Mucosa of descending colon (tissue), 3 donors: ENCODE results near the gene PDGFRB. TPM values are rescaled to one million over a fixed set of nuclear protein-coding genes. Genes with fewer than 3 reads are reported as not detected.

Experiments
- ATAC-seq: fragments of 200-7000 bp; cut with Tn5 transposase; one replicate; pipeline ENCODE4 v1.9.1; 2020; ENCODE audit warnings: mild to moderate bottlenecking, moderate library complexity
- DNase-seq, 3 donors: peaks; one replicate each; pipeline ENCODE4 v3.0.0-alpha.2; 2020
- H3K36me3 ChIP-seq: fragments of 200-600 bp; one replicate; pipeline ENCODE4 v1.8.0; 2021; ENCODE audit warnings: low read depth, mild to moderate bottlenecking
- H3K4me1 ChIP-seq: fragments of 200-600 bp; one replicate; pipeline ENCODE4 v1.8.0; 2021; ENCODE audit warnings: low read depth, mild to moderate bottlenecking
- H3K4me3 ChIP-seq: fragments of 200-600 bp; one replicate; pipeline ENCODE4 v1.8.0; 2021; ENCODE audit warnings: mild to moderate bottlenecking
- H3K9me3 ChIP-seq: fragments of 200-600 bp; one replicate; pipeline ENCODE4 v1.8.0; 2021; ENCODE audit warnings: mild to moderate bottlenecking
- intact Hi-C, 2 donors: fragments of 100-400 bp; cut with DNase I in 1 of 2; cut with micrococcal nuclease in 1 of 2; formaldehyde crosslinking; loops; one replicate each; pipeline versions ENCODE4 v1.11.0 to v1.11.1; 2022; cut with DNase I, micrococcal nuclease
- total RNA-seq, 3 donors: library from RNA; stranded (reverse); fragmentation: NEBNext Ultra II Directional in 2 of 3; extraction: Animal tissue kit (Norgen Biotek cat#: 25700) in 2 of 3; gene quantifications; one replicate each; pipeline versions ENCODE4 v1.2.1 to v1.2.4, GENCODE V29; 2021 to 2023
- TF ChIP-seq, protein P1 (sequence below): fragments of 200-600 bp; IDR thresholded peaks from one replicate; pipeline ENCODE4 v1.8.0; 2022; ENCODE audit warnings: antibody characterized with exemption, mild to moderate bottlenecking
- donor health status: DM: no; HTN: no; CAD: no; lungs with moderate emphysema.
- donor health status: DM: no; HTN: no; CAD: no.
- donor health status: DM: no; HTN: yes; CAD: no.

The PDGFRB gene
- total RNA-seq, 3 donors from 2014 or later, result 13.9 to 61.5 (median 27.1) TPM

DNA sequence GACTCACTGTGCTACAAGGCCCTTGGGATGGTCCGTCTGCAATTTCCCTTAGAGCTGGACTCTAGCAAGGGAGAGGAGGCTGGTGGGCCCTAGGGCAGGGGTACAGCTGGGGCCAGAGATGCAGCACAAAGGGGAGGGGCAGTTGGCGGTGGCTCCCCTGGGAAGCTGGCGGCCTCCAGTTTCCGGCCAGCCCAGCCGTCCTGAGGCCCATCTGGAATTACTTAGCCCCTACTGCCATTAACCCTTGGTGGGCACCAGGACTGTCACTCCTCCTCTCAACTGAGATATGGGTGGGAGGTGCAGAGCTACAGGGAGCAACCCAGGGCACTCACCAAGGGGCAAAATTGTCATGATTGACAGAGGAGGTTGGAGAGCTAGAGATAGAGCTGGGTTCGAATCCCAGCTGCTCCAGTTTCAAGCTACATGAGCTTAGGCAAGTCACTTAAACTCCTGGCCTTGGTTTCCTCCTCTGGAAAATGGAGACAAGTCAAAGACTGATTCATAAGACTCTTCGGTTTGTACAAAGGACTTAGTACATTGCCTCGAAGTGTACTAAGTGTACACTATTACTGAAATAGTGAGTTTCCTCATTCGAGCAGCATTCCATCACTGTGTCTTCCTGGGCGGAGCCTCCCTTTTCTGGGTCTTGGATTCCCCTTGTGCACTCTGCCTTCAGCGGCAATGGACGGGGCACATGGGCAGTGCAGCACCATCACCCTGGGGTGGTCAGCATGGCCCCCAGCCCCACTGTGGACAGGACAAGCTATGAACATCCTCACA lies 2.7 kb upstream of the PDGFRB start:
- no peak for DNase-seq
- TF ChIP-seq, protein P1, sequence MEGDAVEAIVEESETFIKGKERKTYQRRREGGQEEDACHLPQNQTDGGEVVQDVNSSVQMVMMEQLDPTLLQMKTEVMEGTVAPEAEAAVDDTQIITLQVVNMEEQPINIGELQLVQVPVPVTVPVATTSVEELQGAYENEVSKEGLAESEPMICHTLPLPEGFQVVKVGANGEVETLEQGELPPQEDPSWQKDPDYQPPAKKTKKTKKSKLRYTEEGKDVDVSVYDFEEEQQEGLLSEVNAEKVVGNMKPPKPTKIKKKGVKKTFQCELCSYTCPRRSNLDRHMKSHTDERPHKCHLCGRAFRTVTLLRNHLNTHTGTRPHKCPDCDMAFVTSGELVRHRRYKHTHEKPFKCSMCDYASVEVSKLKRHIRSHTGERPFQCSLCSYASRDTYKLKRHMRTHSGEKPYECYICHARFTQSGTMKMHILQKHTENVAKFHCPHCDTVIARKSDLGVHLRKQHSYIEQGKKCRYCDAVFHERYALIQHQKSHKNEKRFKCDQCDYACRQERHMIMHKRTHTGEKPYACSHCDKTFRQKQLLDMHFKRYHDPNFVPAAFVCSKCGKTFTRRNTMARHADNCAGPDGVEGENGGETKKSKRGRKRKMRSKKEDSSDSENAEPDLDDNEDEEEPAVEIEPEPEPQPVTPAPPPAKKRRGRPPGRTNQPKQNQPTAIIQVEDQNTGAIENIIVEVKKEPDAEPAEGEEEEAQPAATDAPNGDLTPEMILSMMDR, result no peak
- Histone ChIP-seq H3K36me3 (no peaks in the 10 kb centered on the region), H3K9me3 (no peaks in the 10 kb centered on the region), H3K4me3 (no peak overlapping the region), H3K4me1 (peaks cover 23% of the 10 kb centered on the region)
- ATAC-seq, result no peak
- intact Hi-C loops, result no loop called here

DNA sequence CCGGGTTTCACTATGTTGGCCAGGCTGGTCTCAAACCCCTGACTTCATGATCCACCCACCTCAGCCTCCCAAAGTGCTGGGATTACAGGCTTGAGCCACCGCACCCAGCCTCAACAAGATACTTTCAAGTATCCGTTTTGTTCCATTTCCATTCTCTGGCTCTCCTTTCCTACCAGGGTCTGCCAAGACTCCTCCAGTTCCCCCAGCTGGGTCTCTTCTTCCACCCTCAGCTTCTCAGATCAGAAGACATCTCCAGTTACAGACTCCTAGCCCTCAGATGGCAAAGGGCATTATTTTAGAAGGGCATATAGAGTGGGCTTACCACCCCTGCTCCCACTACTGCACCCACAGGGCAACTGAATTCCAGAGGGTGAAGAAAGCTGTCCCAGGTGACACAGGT lies 1.5 kb upstream of the PDGFRB start:
- DNase-seq (no peak), ATAC-seq (no peak)
- intact Hi-C loops, result no loop called here
- peaks cover 11% of the 10 kb centered on the region for H3K4me1 ChIP-seq
- no peaks in the 10 kb centered on the region for H3K9me3 ChIP-seq
- no peak overlapping the region for H3K4me3 ChIP-seq
- TF ChIP-seq, protein P1, result no peak
- H3K36me3 ChIP-seq, result no peaks in the 10 kb centered on the region

DNA sequence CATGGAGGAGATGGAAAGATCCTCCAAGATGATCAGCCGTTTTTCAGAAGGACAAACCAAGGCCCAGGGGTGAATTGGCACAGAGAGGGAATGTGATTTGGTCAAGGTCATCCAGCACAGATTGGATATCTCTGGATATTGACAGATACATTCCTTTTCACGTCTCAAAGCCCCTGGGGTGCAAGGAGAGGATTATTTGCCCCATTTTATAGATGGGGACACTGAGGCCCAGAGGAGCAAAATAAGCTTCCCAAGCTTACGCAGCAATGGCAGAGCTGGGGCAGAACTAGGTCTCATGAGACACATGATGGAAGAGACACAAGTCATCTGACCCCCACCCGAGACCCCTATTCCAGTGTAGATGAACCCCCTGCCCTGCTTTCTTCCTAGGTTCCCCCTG lies 895 bp upstream of the PDGFRB start:
- intact Hi-C loops, result no loop called here
- no peak for DNase-seq
- ATAC-seq, result no peak
- Histone ChIP-seq H3K36me3 (no peaks in the 10 kb centered on the region), H3K4me1 (peaks cover 6% of the 10 kb centered on the region), H3K4me3 (no peak overlapping the region), H3K9me3 (no peaks in the 10 kb centered on the region)
- TF ChIP-seq, protein P1, result no peak

DNA sequence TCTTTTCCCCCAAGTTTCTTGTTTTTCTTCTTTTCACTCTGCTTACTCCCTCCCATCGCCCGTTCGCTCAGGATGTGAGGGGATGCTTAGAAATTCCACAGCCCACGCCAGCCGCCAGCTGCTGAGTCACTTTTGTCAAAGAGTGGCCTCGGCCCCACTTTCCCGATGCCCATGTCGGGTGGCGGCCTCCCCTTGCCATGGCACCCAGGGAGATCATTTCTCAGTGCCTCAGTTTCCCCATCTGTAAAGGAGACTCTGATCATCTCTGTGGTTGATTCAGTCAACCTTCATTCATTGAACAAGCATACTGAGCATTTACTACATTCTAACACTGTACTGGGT lies 353 bp upstream of the PDGFRB start:
- Histone ChIP-seq H3K36me3 (no peaks in the 10 kb centered on the region), H3K4me3 (no peak overlapping the region), H3K4me1 (peaks cover under 1% of the 10 kb centered on the region), H3K9me3 (no peaks in the 10 kb centered on the region)
- no peak for DNase-seq
- ATAC-seq, result no peak
- intact Hi-C loops, result no loop called here
- TF ChIP-seq, protein P1, result no peak

DNA sequence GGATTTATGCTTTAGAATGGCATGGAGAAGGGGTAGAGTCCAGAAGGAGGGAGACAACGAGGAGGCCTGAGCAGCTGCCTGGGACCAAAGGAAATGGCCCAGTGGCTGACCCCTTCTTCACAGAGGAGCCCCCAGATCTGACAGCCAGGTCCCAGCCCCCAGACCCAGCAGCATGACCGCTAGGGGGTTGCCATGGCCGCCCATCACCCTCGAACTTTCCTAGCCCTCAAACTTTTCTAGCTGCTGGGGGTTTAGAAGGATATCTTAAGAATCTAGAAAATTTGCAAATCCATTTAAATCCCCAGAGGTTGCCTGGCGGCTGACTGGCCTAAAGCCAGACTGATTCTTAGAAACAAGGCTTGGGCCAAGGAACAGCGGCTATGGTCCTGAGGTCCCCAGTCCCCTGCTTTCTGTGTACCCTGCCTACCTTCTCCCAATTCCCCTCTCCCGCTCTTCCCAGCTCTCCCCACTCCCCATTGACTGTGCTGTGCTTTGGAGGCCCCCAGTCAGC lies 972 bp downstream of the PDGFRB start:
- DNase-seq, result no peak
- intact Hi-C loops, result no loop called here
- ATAC-seq, result no peak
- Histone ChIP-seq H3K9me3 (no peaks in the 10 kb centered on the region), H3K36me3 (no peaks in the 10 kb centered on the region), H3K4me3 (no peak overlapping the region), H3K4me1 (no peaks in the 10 kb centered on the region)
- TF ChIP-seq, protein P1, result no peak
